KOPT-K1 (cell line): ENCODE data around the gene ARRB1.

Source experiments
- H3K27ac ChIP-seq: fragments of 200-600 bp; sonication (generic); 2 replicates; pipeline ENCODE4 v1.5.1; 2016; ENCODE audit warnings: antibody characterized with exemption, mild to moderate bottlenecking, low read depth, low read length; ENCODE audit not compliant: poor library complexity, severe bottlenecking
- H3K36me3 ChIP-seq: fragments of 200-600 bp; sonication (generic); 2 replicates; pipeline ENCODE4 v1.5.1; 2017; ENCODE audit warnings: antibody characterized with exemption, mild to moderate bottlenecking, low read length, moderate library complexity; ENCODE audit not compliant: insufficient read depth
- H3K9me3 ChIP-seq: fragments of 200-600 bp; sonication (generic); 2 replicates; pipeline ENCODE4 v1.5.1; 2017; ENCODE audit warnings: antibody characterized with exemption, low read length, mild to moderate bottlenecking; ENCODE audit not compliant: insufficient read depth, poor library complexity, severe bottlenecking

Gene ARRB1

GRCh38 chr11:75289919-75290318 lies 61.5 kb downstream of the ARRB1 start:
- H3K27ac ChIP-seq, result no peak overlapping the region

GRCh38 chr11:75289511-75289760 lies 62.0 kb downstream of the ARRB1 start:
- H3K27ac ChIP-seq, result no peak overlapping the region
- no peaks in the 10 kb centered on the region; the same call in 1 of the 2 replicates for H3K36me3 ChIP-seq
- no peaks in the 10 kb centered on the region for H3K9me3 ChIP-seq

More at GRCh38 chr11:75289919-75290318, 61.5 kb downstream of the ARRB1 start:
- no peaks in the 10 kb centered on the region; the same call in 1 of the 2 replicates for H3K36me3 ChIP-seq
- H3K9me3 ChIP-seq, result no peaks in the 10 kb centered on the region

- Histone ChIP-seq H3K9me3 (no peaks in the 10 kb centered on the region), H3K27ac (no peak overlapping the region), H3K36me3 (no peaks in the 10 kb centered on the region; the same call in 1 of the 2 replicates)
Observed at GRCh38 chr11:75287579-75287978, 63.9 kb downstream of the ARRB1 start.

GRCh38 chr11:75286826-75287465 lies 64.5 kb downstream of the ARRB1 start:
- Histone ChIP-seq H3K27ac (no peak overlapping the region), H3K36me3 (no peaks in the 10 kb centered on the region; the same call in 1 of the 2 replicates), H3K9me3 (no peaks in the 10 kb centered on the region)

- H3K27ac ChIP-seq, result no peak overlapping the region
- no peaks in the 10 kb centered on the region for H3K9me3 ChIP-seq
- peaks cover 7% of the 10 kb centered on the region; the same call in 1 of the 2 replicates for H3K36me3 ChIP-seq
Observed at GRCh38 chr11:75285776-75286360, 65.6 kb downstream of the ARRB1 start.

- no peak overlapping the region for H3K27ac ChIP-seq
- H3K36me3 ChIP-seq, result peaks cover 9% of the 10 kb centered on the region; the same call in 1 of the 2 replicates
- no peaks in the 10 kb centered on the region for H3K9me3 ChIP-seq
Observed at GRCh38 chr11:75283391-75283931, 68.0 kb downstream of the ARRB1 start.

- Histone ChIP-seq H3K9me3 (no peaks in the 10 kb centered on the region), H3K36me3 (peaks cover 9% of the 10 kb centered on the region; the same call in 1 of the 2 replicates)
Observed at GRCh38 chr11:75281469-75282095, 69.9 kb downstream of the ARRB1 start.

GRCh38 chr11:75280770-75281468 lies 70.5 kb downstream of the ARRB1 start:
- peaks cover 9% of the 10 kb centered on the region; the same call in 1 of the 2 replicates for H3K36me3 ChIP-seq
- H3K27ac ChIP-seq, result no peak overlapping the region
- H3K9me3 ChIP-seq, result no peaks in the 10 kb centered on the region

More at GRCh38 chr11:75281469-75282095, 69.9 kb downstream of the ARRB1 start:
- H3K27ac ChIP-seq, result no peak overlapping the region

GRCh38 chr11:75280227-75280701 lies 71.2 kb downstream of the ARRB1 start:
- Histone ChIP-seq H3K36me3 (peaks cover 9% of the 10 kb centered on the region; the same call in 1 of the 2 replicates), H3K9me3 (no peaks in the 10 kb centered on the region), H3K27ac (no peak overlapping the region)

- no peaks in the 10 kb centered on the region for H3K9me3 ChIP-seq
- no peak overlapping the region for H3K27ac ChIP-seq
- peaks cover 9% of the 10 kb centered on the region; the same call in 1 of the 2 replicates for H3K36me3 ChIP-seq
Observed at GRCh38 chr11:75279273-75279672, 72.2 kb downstream of the ARRB1 start.

GRCh38 chr11:75277991-75278790 lies 73.3 kb downstream of the ARRB1 start:
- Histone ChIP-seq H3K9me3 (no peaks in the 10 kb centered on the region), H3K36me3 (peaks cover 17% of the 10 kb centered on the region; the same call in 1 of the 2 replicates), H3K27ac (no peak overlapping the region)

- no peaks in the 10 kb centered on the region for H3K9me3 ChIP-seq
- H3K36me3 ChIP-seq, result peaks cover 18% of the 10 kb centered on the region; the same call in 1 of the 2 replicates
- H3K27ac ChIP-seq, result no peak overlapping the region
Observed at GRCh38 chr11:75277211-75277805, 74.2 kb downstream of the ARRB1 start.

GRCh38 chr11:75276686-75277085 lies 74.8 kb downstream of the ARRB1 start:
- Histone ChIP-seq H3K36me3 (peaks cover 18% of the 10 kb centered on the region; the same call in 1 of the 2 replicates), H3K9me3 (no peaks in the 10 kb centered on the region), H3K27ac (peak overlapping the region; percentile 62)

GRCh38 chr11:75276186-75276585 lies 75.3 kb downstream of the ARRB1 start:
- Histone ChIP-seq H3K9me3 (no peaks in the 10 kb centered on the region), H3K27ac (peak overlapping the region; percentile 62), H3K36me3 (peaks cover 15% of the 10 kb centered on the region; the same call in 1 of the 2 replicates)
